Left ventricle myocardium inferior (tissue), 1 donor: ENCODE results near the gene TRAPPC12. TPM values are rescaled to one million over a fixed set of nuclear protein-coding genes. Genes with fewer than 3 reads are reported as not detected.
A peak's percentile ranks its signal among the peaks of the same experiment; 100 is the strongest.

ENCODE experiments used
- DNase-seq: peaks from one replicate; pipeline ENCODE4 v3.0.0-alpha.2; 2020
- H3K27ac ChIP-seq: fragments of 200-600 bp; replicated peaks from 2 replicates; pipeline ENCODE4 v1.8.0; 2021
- H3K27me3 ChIP-seq: fragments of 200-600 bp; 2 replicates; pipeline ENCODE4 v1.8.0; 2021; ENCODE audit warnings: low read depth
- H3K36me3 ChIP-seq: fragments of 200-600 bp; 2 replicates; pipeline ENCODE4 v1.8.0; 2021
- H3K4me1 ChIP-seq: fragments of 200-600 bp; 2 replicates; pipeline ENCODE4 v1.8.0; 2021
- H3K4me3 ChIP-seq: fragments of 200-600 bp; 2 replicates; pipeline ENCODE4 v1.8.0; 2021; ENCODE audit warnings: mild to moderate bottlenecking, moderate library complexity
- H3K9me3 ChIP-seq: fragments of 200-600 bp; replicated peaks from 2 replicates; pipeline ENCODE4 v1.8.0; 2021
- CTCF ChIP-seq: fragments of 200-600 bp; IDR thresholded peaks from 2 replicates; pipeline ENCODE4 v1.8.0; 2021; ENCODE audit warnings: antibody characterized with exemption, mild to moderate bottlenecking, borderline replicate concordance
- intact Hi-C: fragments of 100-400 bp; cut with micrococcal nuclease; formaldehyde crosslinking; loops from one replicate; pipeline ENCODE4 v1.11.0; 2022
- total RNA-seq: library from RNA; stranded (reverse); fragmentation: NEBNext Ultra II Directional; extraction: Animal tissue kit (Norgen Biotek cat#: 25700); gene quantifications from one replicate; pipeline ENCODE4 v1.2.1, GENCODE V29; 2021
- donor health status: DM: no; HTN: yes; CAD: no; lungs with severe emphysema.

Gene TRAPPC12
- total RNA-seq, 1 donor from 2014 or later = 127 TPM

- TF ChIP-seq CTCF = no peak
- H3K27ac ChIP-seq = peak overlapping the region; percentile 75
- peaks cover 24% of the 10 kb centered on the region for H3K36me3 ChIP-seq
- H3K9me3 ChIP-seq = no peaks in the 10 kb centered on the region
- intact Hi-C loops = no loop called here
- no peak for DNase-seq
- no peaks in the 10 kb centered on the region for H3K27me3 ChIP-seq
- no peak overlapping the region for H3K4me3 ChIP-seq
- H3K4me1 ChIP-seq = peaks cover 39% of the 10 kb centered on the region
Measured at GRCh38 chr2:3404349-3404894, 24.9 kb downstream of the TRAPPC12 start.

- Histone ChIP-seq H3K27me3 (no peaks in the 10 kb centered on the region), H3K36me3 (peaks cover 24% of the 10 kb centered on the region), H3K4me1 (peaks cover 30% of the 10 kb centered on the region), H3K4me3 (no peak overlapping the region), H3K9me3 (no peaks in the 10 kb centered on the region), H3K27ac (peak overlapping the region; percentile 75)
- TF ChIP-seq CTCF = no peak
- no peak for DNase-seq
- intact Hi-C loops = no loop called here
Measured at GRCh38 chr2:3405307-3405706, 25.8 kb downstream of the TRAPPC12 start.

GRCh38 chr2:3405876-3406275 is 26.4 kb downstream of the TRAPPC12 start:
- Histone ChIP-seq H3K27ac (peak overlapping the region; percentile 75), H3K4me3 (peak overlapping the region; percentile 6), H3K36me3 (peaks cover 24% of the 10 kb centered on the region), H3K4me1 (peaks cover 24% of the 10 kb centered on the region), H3K9me3 (no peaks in the 10 kb centered on the region), H3K27me3 (no peaks in the 10 kb centered on the region)
- intact Hi-C loops = no loop called here
- DNase-seq = peak; percentile 43
- no peak for TF ChIP-seq CTCF

- peak overlapping the region; percentile 75 for H3K27ac ChIP-seq
- H3K9me3 ChIP-seq = no peaks in the 10 kb centered on the region
- intact Hi-C loops = no loop called here
- peak overlapping the region; percentile 6 for H3K4me3 ChIP-seq
- no peaks in the 10 kb centered on the region for H3K27me3 ChIP-seq
- TF ChIP-seq CTCF = no peak
- H3K4me1 ChIP-seq = peaks cover 19% of the 10 kb centered on the region
- DNase-seq = peak; percentile 55
- peaks cover 19% of the 10 kb centered on the region for H3K36me3 ChIP-seq
Measured at GRCh38 chr2:3406501-3406900, 27.0 kb downstream of the TRAPPC12 start.

GRCh38 chr2:3408781-3409180 is 29.3 kb downstream of the TRAPPC12 start:
- no peak overlapping the region for H3K4me3 ChIP-seq
- H3K36me3 ChIP-seq = peaks cover 4% of the 10 kb centered on the region
- H3K9me3 ChIP-seq = no peaks in the 10 kb centered on the region
- H3K27me3 ChIP-seq = no peaks in the 10 kb centered on the region
- no peak overlapping the region for H3K27ac ChIP-seq
- peaks cover 19% of the 10 kb centered on the region for H3K4me1 ChIP-seq
- no peak for DNase-seq
- TF ChIP-seq CTCF = no peak
- intact Hi-C loops = no loop called here
